Astrocyte (in vitro differentiated cells and primary cell): ENCODE measurements around the gene ZNF425.

ENCODE experiments used
- EZH2 ChIP-seq: IDR thresholded peaks from 2 replicates; pipeline ENCODE4 v1.6.1; 2012; ENCODE audit warnings: mild to moderate bottlenecking, low read length, inconsistent platforms; ENCODE audit not compliant: insufficient read depth
- TF ChIP-seq, protein P1 (sequence below): IDR thresholded peaks from 2 replicates; pipeline ENCODE4 v1.5.1; 2011; ENCODE audit warnings: low read depth, mild to moderate bottlenecking, inconsistent platforms, low read length, moderate library complexity; ENCODE audit not compliant: insufficient read depth

DNA sequence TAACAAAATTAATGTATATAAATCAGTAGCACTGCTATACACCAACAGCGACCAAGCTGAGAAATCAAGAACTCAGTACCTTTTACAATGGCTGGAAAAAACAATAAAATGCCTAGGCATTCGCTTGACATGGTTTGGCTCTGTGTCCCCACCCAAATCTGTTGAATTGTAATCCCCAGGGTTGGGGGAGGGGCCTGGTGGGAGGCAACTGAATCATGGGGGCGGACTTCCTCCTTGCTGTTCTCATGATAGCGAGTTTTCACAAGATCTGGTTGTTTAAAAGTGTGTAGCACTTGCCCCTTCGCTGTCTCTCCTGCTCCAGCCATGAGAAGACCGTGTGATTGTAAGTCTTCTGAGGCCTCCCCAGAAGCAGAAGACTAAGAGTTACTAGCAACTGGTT, 44.2 kb downstream of the ZNF425 start:
- TF ChIP-seq, protein P1, sequence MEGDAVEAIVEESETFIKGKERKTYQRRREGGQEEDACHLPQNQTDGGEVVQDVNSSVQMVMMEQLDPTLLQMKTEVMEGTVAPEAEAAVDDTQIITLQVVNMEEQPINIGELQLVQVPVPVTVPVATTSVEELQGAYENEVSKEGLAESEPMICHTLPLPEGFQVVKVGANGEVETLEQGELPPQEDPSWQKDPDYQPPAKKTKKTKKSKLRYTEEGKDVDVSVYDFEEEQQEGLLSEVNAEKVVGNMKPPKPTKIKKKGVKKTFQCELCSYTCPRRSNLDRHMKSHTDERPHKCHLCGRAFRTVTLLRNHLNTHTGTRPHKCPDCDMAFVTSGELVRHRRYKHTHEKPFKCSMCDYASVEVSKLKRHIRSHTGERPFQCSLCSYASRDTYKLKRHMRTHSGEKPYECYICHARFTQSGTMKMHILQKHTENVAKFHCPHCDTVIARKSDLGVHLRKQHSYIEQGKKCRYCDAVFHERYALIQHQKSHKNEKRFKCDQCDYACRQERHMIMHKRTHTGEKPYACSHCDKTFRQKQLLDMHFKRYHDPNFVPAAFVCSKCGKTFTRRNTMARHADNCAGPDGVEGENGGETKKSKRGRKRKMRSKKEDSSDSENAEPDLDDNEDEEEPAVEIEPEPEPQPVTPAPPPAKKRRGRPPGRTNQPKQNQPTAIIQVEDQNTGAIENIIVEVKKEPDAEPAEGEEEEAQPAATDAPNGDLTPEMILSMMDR, result no peak
- TF ChIP-seq EZH2, result no peak
